Endometrial microvascular endothelial cells (primary cell): ENCODE results near the gene S100P. TPM values are rescaled to one million over a fixed set of nuclear protein-coding genes. Genes with fewer than 3 reads are reported as not detected.
"Not testable (repeated sequence)": the region's sequence is repeated elsewhere in the genome, so short reads cannot be mapped to it uniquely, and the experiment has no call there.

Source experiments
- in situ Hi-C: cut with HindIII; loops from 2 replicates; pipeline ENCODE4 v1.10.0; 2017; ENCODE audit warnings: low sequenced_read_pairs, low pct_unique_long_range_greater_than_20kb; ENCODE audit errors: inconsistent ontology term
- total RNA-seq: library from RNA; depleted of rRNA; stranded (reverse); fragments of >200 nt; gene quantifications from one replicate; pipeline ENCODE4 v1.2.3, GENCODE V29; 2015; ENCODE audit errors: inconsistent ontology term

The S100P gene
- not detected for total RNA-seq

DNA sequence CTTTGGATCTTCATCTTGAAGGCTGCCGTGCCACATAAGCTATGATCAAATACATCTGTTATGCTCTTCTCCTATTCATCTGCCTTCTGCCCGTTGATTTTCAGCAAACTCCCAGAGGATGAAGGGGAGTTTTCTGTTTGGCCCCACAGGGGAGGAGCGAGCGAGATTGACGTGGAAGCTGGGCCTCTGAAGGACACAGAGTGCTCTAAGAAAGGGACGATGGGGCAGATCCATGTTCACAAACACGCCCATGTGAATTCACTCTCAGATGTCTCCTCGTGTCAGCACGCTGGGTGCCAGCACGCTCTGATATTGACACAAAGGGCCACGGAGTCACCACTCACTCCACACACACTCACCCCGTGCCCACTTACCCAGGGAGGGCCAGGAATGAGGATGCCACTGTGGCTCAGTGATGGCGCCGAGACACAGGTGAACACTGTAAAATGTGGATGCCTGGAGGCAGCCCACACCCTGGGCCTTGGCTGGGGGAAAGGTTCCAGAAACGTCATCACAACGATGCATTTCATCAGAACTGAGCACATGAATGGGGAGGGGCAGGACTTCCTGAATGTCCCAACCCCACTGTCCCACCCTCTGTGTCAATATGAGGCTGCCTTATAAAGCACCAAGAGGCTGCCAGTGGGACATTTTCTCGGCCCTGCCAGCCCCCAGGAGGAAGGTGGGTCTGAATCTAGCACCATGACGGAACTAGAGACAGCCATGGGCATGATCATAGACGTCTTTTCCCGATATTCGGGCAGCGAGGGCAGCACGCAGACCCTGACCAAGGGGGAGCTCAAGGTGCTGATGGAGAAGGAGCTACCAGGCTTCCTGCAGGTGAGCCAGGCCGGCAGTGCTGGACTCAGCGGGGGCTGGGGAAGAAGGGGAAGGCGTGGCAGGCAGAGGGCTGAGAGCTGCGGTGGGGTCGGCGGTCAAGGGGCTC is at the start of gene S100P:
S100P (plus strand) TSS at position 648 of the 946 bp plus-strand sequence; CDS start at position 703, 55 bp downstream.
- in situ Hi-C loops = no loop called here

DNA sequence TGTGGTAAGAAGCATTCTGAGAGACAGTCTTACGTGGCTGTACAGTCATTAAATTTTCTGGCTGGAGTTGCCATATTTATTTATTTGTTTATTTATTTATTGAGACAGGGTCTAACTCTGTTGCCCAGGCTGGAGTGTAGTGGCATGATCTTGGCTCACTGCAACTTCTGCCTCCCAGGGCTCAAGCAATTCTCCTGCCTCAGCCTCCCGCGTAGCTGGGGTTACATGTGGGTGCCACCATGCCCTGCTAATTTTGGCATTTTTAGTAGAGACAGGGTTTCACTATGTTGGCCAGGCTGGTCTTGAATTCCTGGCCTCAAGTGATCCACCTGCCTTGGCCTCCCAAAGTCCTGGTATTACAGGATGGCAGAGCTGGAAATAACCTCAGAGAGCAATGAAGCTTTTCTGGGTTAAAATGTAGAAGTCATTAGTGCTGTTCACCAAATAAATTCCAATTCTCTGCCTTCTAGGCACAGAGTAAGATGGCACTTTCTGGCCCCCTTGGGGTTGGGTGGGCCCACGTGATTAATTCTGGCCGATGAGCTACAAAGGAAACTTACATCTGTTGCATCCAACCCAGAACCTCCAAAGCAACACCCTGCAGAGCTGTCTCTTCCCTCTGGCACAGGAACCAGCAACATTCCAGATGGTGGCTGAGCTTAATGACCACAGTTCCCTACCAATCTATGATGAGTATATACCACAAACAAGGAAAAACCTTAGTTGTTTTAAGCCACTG is 48.7 kb upstream of the S100P start:
- in situ Hi-C loops = no loop called here

DNA sequence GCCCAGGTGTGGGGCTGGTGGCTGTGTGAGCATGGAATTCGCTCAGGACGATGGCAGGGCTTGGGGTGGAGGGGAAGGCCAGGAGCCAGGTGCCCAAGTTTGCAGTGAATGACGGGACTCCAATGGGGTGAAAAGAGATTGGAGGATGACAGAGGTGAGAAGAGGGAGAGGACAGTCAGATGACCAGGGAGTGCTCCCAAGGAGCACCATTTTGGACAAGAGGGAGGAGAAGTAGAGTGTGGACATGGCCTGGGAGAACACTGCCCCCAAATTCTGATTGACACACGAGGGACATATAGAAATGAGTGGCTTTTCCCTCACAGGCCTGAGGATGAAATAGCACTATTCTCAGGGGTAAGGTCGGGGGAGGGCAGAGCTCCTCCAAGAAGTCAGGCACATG is 46.5 kb upstream of the S100P start:
- in situ Hi-C loops = no loop called here

DNA sequence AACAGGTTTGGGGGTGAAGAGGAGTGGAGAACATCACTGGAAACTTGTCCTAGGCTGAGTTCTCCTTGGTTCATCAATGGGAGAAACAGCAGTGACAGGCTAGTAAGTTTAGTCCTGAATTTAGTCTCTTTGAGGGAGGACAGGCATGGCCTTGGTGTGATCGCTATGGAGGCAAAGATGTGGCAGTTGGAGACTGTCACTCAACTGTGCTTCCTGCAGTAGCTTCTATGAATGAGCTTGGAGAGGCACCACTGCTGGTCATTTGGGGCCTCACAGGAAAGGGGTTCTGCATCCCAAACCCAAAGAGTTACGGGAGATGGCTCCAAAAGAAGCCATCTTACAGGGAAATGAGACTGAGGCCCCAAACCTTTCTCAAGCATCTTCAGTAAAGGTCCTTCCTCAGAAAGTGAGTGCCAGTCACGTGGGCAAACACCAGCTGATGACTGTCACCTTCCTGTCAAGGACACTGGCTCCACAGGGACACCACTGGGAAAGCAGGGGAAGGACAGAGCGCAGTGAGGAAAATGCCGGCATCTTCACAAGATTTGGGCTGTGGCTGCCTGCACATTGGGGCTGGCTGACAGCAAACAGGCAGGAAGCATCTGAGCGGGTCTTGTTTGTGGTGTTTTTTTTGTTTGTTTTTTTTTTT is 46.0 kb upstream of the S100P start:
- in situ Hi-C loops = no loop called here

DNA sequence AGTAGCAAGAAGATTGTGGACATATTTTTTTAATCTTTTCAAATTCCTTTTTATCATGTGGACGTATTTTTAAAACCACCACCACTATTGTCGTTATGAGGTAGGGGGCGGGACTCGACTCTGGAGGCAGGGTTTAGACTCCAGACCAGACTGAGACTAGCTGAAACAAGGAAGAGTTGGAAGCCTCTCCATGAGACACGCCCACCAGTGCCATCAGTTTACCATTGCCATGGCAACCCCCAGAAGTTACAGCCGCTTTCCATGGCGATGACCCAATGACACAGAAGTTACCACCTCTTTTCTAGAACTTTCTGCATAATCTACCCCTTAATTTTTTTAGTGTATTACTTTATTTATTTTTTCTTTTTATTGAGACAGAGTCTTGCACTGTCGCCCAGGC is 44.5 kb upstream of the S100P start:
- in situ Hi-C loops = no loop called here

DNA sequence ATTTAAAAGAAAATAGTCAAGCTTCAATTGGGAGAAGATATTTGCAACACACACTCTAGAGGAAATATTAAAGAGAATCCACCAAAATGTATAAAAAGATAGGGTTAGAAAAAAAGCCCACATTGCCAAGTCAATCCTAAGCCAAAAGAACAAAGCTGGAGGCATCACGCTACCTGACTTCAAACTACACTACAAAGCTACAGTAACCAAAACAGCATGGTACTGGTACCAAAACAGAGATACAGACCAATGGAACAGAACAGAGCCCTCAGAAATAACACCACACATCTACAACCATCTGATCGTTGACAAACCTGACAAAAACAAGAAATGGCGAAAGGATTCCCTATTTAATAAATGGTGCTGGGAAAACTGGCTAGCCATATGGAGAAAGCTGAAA is 39.5 kb upstream of the S100P start:
- in situ Hi-C loops = not testable (repeated sequence)

DNA sequence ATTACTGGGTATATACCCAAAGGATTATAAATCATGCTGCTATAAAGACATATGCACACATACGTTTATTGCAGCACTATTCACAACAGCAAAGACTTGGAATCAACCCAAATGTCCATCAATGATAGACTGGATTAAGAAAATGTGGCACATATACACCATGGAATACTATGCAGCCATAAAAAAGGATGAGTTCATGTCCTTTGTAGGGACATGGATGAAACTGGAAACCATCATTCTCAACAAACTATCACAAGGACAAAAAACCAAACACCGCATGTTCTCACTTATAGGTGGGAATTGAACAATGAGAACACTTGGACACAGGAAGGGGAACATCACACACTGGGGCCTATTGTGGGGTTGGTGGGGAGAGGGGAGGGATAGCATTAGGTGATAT is 38.4 kb upstream of the S100P start:
- in situ Hi-C loops = not testable (repeated sequence)

DNA sequence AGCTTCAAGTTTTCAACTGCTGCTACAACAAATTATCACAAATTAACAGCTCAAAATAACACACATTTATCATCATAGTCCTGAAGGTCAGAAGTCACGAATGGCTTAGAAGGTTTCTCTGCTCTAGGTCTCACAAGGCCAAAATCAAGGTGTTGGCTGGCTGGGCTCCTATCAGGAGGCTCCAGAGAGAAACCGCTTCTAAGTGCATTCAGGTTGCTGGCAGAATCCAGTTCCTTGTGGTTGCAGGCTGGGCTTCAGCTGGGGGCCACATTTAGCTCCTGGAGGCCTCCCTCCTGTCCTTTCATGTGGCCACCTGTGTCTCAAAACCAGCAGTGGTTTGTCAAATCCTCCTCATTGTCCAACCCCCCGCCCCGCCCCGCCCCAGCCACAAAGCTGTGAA is 37.8 kb upstream of the S100P start:
- in situ Hi-C loops = no loop called here

DNA sequence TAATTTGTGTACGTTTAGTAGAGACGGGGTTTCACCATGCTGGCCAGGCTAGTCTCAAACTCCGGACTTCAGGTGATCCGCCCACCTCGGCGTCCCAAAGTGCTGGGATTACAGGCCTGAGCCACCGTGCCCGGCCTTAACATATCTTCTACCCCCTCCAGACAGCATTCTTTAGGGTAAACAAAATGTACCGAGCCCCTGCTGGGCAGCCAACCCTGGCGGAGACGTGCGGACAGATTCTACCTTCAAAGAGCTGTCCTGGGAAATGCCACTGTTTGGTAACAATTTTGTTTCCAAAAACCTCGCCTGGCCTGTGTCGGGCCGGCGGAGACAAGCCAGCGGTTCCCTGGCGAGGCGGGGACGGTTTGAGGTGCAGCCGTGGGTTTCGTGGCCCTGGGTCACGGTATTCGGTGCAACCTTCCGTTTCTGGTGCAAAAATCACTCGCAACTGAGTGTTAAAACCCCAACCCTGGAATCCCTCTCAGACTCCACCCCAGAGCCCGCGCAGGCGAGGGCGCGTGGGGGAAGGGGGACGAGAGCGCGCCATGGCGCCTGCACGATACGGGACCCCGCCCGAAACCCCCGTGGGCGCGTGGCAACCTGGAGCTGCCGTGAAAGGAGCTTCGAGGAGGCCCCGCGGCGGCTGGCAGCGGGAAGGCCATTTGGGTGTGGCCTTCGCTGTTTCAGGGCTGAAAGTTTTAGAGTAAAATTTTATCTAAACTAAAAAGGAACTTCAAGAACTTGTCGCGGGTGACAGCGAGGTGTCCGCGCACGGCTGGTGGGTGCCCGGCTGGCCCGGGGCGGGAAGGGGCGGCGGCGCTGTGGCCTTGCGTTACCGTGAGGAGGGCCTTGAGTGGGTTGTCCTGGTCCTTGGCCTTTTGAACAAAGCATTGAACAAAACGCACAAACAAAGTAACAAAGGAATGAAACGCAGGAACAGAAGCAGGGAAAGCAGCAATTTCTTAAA is 36.2 kb upstream of the S100P start:
- in situ Hi-C loops = no loop called here

DNA sequence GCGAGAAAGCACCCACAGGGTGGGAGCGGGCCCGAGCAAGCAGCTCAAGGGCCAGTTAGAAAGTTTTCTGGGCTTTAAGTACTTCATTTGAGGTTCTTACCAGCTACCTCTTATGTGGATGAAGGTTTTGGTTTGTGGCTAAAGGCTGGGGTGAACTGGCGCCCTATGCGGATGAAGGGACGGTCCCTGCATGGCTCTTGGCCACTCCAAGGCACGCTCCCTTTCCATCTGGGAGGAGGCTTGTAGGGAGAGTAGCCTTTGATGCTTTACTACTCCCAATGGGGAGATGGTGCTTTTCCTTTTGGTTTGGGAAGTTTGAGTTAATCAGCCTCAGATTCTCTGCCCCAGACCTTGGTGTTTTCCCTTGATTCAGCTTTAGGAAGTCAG is 35.5 kb upstream of the S100P start:
- in situ Hi-C loops = no loop called here

DNA sequence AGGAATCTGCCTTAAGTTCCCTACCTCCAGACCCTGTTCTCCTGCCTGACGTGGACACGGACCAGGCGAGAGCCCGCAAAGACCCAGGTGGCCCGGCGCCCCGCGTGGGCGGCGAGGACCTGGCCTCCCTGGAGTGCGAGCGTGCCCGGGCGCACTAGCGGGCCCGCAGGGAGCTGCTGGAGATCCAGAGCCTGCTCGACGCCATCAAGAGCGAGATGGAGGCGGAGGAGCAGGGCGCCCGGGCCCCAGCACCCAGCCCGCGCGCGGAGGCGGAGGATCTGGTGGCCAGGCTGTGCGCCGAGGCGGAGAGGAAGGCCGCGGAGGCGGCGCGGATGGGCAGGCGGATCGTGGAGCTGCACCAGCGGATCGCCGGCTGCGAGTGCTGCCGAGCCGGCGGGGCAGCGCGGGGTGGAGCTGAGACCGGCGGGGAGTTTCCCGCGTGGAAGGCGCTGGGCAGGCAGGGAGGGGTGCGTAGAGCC is 35.0 kb upstream of the S100P start:
- in situ Hi-C loops = no loop called here

DNA sequence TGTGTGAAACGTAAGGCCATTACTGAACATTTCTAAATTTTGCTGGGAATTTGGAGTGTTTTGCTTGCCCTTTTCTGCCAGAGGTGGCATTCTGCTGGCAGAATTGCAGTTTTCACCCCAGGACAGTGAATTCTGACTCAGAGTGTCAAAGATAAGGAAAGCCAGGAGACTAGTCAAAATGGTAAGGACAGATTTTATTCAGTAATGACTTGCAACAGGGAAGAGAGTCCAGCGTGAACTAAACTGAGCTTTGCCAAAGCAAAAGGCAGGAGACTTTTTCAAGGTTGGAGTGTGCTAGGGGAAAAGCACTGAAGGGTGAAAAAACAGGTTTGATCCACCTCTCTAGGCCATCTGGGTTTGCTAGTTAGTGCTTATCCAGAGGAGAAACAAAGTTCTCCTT is 33.8 kb upstream of the S100P start:
- in situ Hi-C loops = no loop called here

DNA sequence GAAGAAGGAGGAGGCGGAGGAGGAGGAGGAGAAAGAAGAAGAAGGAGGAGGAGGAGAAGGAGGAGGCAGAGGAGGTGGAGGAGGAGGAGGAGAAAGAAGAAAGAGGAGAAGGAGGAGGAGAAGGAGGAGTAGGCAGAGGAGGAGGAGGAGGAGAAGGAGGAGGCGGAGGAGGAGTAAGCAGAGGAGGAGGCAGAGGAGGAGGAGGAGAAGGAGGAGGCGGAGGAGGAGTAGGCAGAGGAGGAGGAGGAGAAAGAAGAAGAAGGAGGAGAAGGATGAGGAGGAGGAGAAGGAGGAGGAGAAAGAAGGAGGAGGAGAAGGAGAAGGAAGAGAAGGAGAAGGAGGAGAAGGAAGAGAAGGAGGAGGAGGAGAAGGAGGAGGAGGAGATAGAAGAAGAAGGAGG is 33.2 kb upstream of the S100P start:
- in situ Hi-C loops = no loop called here

DNA sequence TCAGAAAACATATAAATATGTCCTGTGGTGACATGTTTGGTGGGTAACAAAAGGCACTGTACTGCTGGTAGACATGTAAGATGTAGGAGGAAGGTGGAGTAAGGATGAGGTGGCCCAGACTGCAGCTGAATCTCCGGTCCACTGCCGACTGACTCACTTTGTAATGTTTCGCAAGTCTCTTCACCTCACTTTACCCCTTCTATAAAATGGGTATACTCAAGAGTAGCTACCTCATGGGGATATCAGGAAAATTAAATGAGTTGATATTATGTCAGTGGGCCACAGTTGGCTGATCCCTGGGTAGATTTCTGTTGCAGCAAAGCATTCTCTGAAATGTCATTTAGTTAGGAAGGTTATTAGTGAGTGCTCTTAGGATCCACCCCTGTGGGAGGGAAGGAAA is 31.1 kb upstream of the S100P start:
- in situ Hi-C loops = no loop called here

DNA sequence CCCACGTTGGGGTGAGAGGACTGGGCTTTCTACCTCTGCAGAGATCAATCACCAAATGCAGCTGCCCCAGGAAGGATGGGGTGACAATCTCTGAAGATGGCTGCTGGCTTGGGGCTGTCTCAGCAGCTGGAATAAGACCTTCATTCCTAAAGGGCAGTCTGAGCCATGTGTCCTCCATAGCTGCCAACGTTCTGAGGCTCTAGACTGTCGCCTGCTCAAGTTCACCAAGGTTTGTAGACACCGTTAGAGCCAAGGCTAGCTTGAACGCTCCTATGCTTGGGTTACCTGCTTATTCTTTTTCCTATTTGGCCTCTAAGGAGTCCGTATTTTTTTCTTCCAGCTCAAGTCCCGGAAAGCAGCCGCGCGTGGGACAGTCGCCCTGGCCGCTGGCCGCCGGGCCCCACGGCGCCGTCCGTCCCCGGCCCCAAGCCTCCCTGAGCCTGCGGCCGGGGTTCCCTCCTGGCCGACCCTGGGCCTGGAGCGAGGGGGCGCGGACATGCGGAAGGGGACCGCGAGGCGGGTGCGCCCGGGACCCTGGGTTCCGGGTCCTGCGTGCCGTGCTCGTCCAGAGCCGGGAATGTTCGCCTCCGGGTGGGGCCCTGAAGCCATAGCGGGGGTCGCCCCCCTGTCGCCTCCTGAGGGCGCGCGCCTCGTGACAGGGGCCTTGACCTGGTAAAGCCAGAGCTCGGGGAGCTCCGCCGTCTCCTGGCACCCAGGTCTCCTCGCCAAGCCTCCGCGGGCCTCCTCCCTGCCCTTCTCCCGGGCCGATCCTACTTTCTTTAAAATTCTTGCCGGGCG is 29.9 kb upstream of the S100P start:
- in situ Hi-C loops = no loop called here

DNA sequence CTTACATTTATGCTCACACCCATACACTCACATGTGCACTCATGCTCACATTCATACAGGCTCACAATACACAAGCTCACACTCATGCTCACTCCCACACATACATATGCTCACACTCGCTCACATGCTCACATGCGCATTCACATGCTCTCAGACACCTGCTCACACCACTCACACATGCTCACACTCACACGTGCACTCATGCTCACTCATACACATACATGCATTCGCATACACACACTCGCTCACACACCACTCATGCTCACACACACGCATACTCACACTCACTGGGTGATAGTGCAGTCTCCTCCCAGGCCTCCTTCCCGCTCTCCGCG is 28.4 kb upstream of the S100P start:
- in situ Hi-C loops = no loop called here

DNA sequence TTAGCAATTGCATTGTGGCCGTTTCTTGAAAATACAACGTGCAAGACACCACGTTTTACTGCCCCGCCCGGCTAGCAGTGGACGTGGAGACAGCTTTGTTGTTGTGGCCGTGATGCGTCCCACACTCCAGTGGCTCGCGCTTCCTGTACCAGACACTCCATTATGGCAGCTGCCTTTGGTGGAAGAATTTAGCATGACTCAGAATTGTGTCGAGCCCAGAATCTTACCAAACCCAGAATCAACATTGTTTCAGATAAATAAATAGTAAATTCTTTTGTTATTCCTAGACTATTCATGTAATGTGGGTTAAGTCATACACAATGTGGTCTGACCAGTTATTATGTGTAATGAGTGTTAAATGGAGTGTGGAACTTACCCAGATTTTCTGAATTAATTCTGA is 25.3 kb upstream of the S100P start:
- in situ Hi-C loops = no loop called here

DNA sequence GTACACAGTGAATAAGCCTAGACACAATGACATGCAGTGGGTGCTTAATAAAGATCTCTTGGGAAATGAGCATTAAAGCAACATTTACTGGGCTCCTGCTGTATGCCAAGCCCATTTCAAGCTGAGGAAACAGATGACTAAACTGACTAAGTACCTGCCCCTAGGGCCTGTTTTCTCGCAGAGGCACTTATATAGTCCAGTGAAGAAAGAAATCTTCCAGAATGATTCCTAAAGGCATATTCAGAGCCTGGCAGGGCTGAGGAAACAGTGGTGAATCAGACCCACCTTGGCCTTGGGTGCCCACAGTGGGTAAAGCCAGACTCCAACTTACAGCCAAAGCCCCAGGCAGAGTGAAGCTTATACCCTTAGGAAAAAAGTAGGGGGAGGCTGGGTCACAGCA is 22.0 kb upstream of the S100P start:
- in situ Hi-C loops = no loop called here
